LNCaP clone FGC (cell line): ENCODE data around the gene NRDE2.

ENCODE experiments used
- DNase-seq: peaks from one replicate; pipeline ENCODE4 v3.0.0-alpha.2; 2011; ENCODE audit warnings: low read depth
- H3K4me3 ChIP-seq: 2 replicates; pipeline ENCODE4 v1.5.1; 2011; ENCODE audit warnings: mild to moderate bottlenecking, low read depth, low read length, control low read depth
- TF ChIP-seq, protein P1 (sequence below): IDR thresholded peaks from 2 replicates; pipeline ENCODE4 v1.5.1; 2012; ENCODE audit warnings: mild to moderate bottlenecking; ENCODE audit not compliant: control insufficient read depth, insufficient read depth; ENCODE audit errors: extremely low read depth

Gene NRDE2

DNA sequence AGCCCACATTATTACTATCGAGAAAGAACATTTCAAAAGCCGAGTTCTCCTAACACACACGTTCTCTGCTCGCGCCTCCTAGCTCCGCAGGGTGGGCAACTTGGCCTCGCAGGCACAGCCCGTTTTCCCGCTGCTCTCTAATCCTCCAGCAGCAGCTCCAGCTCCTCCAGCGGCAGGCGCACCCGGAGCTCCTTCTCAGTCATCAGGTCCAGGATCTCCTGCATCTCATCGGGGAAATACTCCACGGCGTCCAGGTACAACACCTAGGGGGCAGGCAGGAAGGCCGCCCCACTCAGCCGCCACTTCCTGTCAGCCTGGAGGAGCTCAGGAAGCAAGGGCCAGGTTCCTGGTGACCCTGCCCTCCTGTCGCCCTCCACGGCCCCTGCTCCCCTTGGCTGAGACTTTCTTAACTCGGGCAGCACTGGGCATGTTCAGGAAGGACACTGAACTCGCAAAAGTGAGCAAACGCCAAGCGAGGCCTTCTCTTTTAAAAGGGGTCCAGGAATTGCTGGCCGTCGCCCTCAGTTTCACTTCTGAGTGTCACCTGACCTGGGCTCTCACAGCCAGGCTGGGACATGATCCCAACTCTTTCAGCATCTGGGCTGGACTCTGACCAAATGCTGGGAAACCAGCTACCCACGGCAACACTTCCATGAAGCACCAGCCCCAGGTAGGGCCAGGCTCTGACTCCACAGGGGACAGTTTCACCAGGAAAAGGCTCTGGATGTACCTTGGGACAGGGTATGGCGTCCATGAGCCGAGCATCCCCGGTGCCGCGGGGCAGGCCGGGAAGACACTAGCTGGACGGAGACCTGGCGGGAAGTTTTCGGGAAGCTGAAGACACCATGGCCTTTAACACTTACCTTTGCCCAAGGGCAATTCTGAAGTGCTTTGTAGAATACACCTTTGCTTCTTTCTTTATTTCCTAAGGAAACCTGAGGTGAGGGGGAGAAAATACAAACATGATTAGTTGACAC, 53.3 kb downstream of the NRDE2 start:
- no peak overlapping the region for H3K4me3 ChIP-seq
- no peak for DNase-seq
- TF ChIP-seq, protein P1, sequence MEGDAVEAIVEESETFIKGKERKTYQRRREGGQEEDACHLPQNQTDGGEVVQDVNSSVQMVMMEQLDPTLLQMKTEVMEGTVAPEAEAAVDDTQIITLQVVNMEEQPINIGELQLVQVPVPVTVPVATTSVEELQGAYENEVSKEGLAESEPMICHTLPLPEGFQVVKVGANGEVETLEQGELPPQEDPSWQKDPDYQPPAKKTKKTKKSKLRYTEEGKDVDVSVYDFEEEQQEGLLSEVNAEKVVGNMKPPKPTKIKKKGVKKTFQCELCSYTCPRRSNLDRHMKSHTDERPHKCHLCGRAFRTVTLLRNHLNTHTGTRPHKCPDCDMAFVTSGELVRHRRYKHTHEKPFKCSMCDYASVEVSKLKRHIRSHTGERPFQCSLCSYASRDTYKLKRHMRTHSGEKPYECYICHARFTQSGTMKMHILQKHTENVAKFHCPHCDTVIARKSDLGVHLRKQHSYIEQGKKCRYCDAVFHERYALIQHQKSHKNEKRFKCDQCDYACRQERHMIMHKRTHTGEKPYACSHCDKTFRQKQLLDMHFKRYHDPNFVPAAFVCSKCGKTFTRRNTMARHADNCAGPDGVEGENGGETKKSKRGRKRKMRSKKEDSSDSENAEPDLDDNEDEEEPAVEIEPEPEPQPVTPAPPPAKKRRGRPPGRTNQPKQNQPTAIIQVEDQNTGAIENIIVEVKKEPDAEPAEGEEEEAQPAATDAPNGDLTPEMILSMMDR = no peak

DNA sequence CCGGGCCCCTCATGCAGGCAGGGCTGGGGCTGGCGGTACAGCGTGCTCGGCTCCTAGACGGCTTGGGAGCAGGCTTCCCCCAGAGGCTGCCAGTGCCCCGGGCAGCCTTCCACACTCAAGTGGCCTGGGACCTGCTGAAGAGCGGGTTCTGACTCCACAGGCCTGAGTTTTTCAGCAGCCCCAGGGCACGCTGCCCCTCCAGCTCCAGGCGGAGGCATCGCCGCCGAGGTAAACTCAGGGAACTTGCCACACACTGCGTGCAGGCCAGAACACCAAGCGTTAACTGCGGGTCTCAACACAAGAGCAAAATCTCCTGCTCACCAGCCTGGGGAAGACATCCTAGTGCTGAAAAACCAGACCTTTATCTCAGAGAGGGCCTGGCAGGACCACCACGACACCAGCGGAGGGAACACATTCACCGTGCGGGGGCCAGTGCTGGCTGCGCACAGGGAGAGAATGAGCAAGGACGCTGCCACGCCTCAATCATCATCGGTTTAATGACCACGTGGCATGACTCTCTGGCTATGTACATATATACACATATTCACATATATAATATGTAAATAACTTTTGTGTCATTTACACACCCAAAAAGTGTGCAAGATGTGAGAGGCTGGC, 54.1 kb downstream of the NRDE2 start:
- TF ChIP-seq, protein P1 = no peak
- DNase-seq = no peak
- no peak overlapping the region for H3K4me3 ChIP-seq

DNA sequence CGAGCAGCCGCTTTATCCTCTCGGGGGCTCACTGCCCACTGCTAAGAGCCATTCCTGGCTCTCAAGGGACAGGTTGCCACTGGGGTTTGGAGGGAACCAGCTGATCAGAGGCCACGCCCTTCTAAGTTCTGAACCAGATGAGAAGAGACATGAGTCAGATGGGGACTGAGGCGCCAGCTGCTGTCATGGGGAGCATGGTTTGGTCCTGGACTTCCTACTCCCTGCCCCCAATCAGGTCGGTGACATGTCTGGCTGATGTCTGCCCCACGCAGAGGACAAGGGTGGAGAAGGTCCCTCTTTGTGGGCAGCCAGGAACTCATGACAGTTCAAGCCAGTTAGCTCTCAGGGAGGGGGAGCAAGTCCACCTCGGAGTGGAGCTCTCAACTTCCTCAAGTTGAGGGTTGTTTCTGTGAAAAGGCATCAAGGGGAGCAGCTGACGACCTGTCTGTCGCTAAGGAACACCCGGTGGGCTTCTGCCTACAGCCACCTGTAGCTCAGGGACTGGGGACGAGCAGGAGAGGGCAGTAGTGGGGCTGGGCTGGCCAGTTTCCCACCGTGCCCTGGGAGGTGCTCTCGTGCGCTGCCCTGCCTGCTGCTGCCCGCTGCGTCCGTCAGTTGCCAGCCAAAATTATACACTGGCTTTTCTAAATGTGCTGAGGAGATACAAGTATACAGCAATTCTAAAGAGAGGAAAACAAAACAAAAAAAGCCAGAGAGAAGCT, 54.9 kb downstream of the NRDE2 start:
- no peak overlapping the region for H3K4me3 ChIP-seq
- TF ChIP-seq, protein P1 = no peak
- no peak for DNase-seq

DNA sequence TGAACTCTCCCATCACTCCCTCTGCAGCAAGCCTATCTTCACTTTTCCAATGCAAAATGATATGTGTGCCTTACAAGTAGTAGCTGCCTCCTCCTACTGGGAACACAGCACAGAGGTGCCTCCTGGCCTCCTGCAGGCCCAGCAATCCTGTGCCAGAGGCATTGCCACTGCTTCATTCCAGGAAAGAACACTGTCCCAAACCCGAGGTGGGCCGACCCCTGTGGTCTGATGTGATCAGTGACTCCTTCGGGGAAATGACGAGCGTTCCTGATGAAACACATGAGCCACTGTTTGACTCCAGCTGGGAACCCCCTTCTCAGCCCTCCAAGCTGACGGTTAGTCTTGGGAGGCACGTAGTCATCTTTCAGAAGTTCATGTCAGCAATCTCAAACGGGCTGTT, 55.9 kb downstream of the NRDE2 start:
- TF ChIP-seq, protein P1 = no peak

DNA sequence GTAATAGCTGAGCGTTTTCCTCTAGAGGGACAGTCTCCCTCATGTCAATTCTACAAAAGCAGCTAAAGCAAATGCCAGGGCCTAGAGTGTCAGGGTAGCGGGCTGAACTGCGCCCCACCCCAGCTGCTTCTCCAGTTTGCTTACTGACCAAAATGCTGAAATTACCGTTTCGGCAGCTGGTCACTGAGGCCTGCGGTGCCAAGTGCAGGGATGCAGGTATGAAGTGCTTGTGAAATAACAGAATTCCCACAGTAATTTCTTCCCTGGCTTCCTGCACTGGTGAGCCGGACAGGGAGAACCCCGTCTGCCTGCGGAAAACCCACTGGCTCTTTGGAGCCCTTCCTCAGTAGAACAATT, 56.3 kb downstream of the NRDE2 start:
- TF ChIP-seq, protein P1 = no peak
- H3K4me3 ChIP-seq = no peak overlapping the region
- DNase-seq = no peak

More for the DNA sequence above, 55.9 kb downstream of the NRDE2 start:
- H3K4me3 ChIP-seq = no peak overlapping the region
- no peak for DNase-seq

DNA sequence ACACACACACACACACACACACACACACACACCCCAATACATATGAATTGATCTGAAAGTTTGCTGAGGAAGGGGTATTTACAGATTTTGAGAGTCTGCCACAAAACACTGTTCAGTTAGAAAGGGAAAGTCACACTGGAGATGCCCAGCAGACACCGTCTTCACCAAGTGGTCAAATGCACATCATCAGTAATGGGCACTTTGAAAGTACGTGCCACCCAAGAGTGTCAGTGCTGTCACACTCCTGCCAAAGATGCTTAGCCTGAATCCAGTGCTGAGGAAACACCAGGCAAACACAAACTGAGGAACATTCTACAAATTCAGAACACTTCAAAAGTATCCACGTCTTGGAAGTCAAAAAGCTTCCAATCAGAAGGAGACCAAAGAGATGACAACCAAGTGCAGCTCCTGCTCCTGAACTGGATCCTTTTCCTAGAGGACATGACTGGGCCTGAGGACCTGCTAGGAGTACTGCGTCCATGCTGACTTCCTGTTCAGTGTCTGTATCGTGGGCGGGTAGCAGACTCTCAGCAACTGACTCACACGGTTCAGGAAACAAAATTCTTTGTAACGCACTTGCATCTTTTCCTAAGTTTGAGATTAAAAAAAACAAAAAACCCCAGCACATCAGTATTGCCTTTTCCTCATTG, 56.8 kb downstream of the NRDE2 start:
- DNase-seq = no peak
- H3K4me3 ChIP-seq = no peak overlapping the region
- TF ChIP-seq, protein P1 = no peak
